ENCODE results near the gene CELSR1.
A peak's percentile ranks its signal among the peaks of the same experiment; 100 is the strongest.

Gene CELSR1

DNA sequence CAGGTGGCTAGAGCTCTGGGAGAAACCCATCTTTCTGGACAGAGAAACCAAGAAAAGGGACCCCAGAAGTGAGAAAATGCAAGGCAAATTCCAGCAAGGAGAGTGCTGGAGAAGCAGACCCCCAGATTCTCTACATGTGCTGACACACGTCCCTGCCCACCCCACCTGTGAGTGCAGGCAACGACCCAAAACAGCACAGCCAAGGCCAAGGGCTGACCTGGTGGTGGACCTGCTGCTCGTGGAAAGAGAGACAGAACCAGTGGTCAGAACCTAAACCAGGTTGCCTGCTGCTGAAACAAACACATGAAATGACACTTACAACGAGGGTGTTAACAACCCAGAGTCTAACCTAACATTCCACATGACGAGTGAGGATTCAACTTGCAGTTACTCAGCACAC is 177.3 kb downstream of the CELSR1 start:
- DNase-seq: no peak

DNA sequence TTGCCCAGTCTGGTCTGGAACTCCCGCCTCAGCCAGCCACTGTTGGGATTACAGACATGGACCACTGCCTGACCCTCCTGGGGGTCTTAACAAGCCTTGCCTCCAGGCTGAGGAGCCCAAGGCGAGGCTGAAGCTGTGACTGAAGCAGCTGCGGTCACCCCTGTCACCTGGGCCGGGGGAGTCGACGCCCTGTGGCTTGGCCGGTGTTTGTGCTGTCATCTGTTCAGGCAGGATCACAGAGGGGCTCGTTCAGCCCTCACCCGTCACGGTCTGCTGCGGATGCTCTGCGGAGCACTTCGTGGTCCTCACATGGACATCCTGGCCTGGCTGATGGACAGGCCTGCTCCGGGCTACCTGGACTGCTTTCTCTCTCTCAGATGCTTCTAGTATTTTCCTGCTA is 178.1 kb downstream of the CELSR1 start:
- no peak for DNase-seq

DNA sequence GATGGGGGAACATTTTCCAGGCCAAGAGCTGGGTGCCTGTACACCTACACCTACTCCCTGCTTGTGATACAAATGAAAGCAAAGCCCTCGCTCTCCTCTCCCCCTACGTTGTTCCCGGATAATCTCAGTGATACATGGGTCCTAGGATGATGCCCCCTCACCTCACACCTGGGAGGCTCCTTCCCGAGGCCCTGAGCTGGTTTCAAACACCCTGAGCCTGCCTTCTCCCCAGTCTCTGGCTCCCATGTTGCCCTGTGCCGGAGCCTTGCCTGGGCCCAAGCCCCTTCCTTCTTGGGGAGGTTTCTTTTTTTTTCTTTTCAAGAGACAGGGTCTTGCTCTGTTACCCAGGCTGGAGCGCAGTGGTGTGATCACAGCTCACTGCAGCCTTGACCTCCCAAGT is 178.7 kb downstream of the CELSR1 start:
- no peak for DNase-seq

DNA sequence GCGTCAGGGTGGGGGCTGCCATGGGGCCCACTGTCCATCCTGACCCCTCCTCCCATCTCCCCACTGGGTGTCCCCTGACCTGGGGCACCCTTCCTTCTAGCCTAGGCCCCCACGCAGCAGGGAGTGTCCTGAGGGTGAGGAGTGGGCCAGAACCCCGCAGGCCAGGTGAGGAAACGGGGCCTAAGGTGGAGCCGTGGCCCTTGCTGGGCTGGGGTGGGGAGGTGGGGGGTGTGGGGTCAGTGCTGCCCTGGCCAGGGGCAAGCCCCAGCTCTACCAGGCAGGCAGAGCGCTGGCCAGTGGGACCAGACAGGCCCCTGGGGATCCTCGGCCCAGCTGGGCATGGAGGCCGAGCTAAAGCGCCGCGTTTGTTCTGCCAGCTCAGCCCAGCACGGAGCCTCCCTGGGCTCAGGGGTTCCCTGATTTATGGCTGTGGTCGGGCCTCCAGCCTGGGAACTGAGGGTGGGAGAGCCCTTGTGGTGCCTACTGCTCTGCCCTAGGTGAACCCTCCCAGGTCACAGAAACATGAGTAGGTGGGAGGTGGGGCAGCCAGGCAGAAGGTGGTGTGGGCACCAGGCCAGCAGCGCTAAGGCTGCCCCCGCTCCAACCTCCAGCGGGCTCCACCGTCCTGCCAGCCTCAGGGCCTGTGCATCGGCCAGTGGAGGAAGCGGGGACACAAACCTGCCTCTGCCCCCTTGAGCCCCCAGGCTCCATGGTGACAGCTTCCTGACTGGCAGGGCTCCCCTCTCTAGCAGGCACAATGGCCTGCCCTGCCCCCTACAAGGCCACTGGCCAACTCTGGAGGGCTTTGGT is 179.5 kb downstream of the CELSR1 start:
- DNase-seq: no peak

DNA sequence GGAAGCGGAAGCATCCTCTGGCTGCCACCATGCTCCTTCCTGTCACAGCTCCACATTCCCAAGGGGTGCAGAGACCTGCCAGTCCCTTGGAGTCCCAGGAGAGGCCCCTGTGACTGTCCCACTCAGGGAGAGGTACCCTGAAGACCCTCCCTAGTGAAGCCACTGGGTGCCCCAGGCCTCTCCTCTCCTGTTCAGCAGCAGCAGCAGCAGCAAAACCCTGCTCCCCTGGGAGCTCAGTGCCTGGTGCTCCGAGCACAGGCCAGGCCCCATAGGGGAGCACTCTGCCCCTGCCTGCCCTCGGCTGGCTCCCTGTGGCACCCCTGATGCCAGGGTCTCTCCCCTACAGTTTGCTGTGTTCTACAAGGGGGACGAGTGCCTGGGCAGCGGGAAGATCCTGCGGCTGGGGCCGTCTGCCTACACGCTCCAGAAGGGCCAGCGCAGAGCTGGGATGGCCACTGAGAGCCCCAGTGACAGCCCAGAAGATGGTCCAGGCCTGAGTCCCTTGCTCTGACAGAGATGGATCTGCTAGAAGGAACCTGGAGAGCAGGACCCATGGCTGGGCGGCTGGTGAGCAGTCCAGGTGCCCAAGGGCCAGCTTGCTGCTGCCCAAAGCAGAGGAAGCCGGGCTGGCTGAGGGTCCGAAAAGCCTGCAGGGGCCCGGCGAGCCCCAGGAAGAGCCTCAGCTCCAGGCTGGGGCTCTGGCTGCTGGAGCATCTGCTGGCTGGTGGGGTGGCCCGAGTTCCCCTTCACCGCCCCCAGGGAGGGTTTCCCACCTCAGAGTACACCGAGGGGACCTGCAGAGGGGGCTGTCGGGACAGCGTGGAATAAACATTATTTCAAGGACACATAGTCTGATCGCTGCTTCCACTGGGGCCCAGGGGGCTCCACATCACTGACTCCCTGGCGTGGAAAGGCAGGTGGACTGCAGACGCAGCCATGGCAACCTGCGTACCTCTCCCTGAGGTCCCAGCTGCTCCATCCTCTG is 180.6 kb downstream of the CELSR1 start:
- no peak for DNase-seq

DNA sequence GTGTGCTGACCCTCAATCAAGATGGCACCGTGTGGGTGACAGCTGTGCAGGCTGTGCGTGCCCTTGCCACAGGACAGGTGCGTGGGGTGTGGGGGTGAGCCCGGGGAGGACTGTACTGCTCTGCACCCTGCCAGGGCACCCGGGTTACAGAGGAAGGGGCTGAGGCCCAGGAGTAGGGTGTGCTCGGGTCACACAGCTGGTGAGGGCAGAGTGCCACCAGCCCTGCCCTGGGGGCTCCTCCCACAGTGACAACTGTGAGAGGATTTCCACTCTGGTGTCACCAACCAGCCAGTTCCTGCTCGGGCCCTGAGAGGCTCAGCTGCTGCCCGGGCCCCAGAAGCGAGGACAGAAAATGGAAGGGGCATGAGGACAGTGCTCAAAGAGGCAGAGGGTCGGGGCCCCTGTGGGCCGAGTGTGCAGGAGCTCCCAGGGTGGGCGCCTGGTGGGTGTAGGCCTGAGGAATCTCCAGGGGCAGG is 181.4 kb downstream of the CELSR1 start:
- DNase-seq: no peak

DNA sequence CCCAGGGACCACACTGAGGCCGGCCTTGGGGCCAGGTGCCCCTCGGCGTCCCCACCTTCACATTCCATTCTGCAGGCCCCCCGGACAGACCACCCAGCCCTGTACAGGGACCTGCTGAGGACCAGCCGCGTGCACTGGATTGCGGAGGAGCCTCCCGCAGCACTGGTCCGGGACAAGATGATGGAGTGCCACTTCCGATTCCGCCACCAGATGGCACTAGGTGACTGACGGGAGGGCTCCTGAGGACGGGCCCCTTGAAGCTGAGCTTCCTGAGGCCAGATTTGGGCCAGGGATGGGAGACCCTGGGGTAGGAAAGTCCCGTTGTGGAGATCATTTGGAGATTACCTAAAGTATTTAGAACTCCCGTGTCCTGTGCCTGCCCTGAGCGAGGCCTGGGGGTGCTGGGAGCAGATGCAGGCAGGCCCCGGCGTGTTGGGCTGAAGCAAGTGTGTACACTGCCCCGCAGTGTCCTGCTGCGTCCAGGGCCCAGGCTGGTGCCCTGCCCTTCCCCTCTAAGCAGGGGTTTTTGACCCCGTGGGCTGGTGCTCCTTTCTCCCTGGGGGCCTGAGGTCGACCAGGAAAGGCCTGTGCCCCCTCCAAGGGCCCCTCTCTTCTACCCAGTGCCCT is 181.9 kb downstream of the CELSR1 start:
- DNase-seq: peak; percentile 60

DNA sequence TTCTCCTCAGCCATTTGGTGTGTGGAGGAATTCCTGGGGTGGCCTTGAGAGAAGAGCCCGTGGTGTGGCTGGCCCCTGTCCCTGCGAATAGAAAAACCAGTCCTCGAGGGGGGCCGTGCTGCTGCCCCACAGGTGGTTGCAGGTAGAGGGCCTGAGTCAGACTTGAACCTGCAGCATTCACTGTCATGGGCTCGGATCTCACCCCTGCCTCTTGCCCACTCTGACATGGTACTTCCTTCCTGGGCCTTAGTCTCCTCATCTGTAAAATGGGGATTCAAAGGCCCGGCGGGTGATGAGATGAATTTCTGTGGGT is 182.5 kb downstream of the CELSR1 start:
- DNase-seq: no peak

DNA sequence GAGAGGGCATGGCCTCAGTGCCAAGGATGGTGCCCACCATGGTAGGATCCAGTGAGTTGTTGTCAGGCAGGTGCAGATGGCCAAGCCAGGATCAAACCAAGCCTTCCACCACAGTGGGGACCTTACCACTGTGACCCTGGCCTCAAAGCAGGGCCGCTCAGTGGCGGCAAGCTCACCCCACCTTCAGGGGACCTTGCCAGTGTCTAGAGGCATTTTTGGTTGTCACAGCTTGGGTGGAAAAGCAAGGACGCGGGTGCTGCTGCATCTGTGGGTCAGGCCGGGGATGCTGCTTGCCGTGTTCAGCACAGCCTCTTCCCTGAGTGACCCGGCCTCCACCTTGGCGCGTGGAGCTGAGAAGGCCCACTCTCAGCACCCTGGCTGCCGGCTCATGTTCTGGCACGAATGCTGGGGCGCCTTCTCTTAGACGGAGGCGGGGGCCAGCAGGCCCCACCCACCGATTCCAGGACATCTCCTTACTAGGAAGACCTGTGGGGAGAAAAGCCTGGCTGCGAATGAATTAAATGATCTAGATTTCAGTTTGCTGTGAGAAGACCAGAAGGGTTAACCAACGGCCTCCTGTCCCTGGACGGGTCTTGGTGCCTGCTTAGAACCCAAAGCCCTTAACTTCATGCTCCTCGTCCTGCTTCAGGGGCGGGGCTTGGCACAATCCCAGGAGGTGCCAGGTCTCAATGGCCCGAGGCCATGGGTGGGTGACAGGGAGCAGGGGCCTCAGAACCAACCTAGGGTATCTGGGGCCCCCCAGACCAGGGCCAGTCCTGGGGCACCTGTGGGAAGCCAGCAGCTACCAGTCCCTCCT is 183.0 kb downstream of the CELSR1 start:
- no peak for DNase-seq

DNA sequence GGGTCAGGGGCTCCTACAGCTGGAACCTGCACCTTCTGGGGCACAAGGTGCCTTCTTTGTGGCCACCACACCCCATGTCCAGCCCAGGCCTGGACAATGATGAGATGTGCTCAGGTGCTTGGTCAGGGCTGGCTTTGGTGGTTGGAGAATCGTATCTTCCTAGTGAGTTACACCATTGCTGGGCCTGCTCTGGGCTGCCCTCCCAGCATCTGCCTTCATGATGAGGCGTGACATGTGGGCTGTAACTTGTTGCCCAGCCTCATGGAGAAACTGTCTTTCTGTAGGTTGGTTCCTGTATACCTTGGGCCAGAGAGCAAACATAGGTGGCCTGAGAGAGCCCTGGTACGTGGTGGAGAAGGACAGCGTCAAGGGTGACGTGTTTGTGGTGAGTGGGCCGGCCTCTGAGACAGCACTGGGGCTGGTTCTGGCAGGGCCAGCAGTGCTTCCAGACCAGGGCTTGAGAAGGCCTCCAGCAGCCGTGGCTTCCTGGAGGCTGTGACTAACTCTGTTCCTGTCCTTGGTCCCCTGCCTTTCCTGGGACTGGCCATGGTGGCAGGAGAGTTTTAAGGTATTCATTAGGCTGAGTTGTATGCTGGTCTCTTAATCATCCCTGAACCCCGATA is 183.8 kb downstream of the CELSR1 start:
- no peak for DNase-seq

DNA sequence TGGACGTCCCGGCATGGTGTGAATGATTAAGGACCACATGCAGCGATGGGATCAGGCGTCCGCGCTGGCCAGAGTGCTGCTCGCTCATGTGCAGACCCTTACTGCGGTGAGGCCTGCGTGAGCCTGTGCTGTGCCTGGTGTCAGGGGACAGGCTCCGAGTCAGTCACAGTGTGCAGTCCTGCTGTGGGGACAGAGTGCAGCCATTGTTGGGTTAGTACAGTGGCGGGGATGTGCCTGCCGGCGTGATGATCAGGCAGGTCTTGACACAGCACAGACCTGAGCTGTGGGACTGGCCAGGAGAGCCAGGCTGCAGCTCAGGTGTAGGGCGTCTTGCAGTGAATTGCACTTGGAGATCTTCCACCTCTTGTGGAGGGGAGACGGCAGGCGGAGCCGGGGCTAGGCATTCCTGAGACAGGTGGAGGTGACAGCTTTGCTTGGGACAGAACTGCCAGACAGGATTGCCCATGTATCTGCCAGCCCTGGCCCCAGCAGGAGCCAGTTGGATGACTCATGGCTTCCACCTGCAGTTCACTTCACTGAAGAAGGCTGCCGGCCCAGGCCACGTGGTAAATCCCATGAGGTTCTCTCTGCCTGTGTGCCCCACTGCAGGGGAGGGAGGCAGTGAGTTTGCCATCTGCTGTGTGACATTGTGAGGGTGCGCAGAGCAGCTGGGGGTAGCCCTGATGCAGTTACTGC is 184.6 kb downstream of the CELSR1 start:
- no peak for DNase-seq

DNA sequence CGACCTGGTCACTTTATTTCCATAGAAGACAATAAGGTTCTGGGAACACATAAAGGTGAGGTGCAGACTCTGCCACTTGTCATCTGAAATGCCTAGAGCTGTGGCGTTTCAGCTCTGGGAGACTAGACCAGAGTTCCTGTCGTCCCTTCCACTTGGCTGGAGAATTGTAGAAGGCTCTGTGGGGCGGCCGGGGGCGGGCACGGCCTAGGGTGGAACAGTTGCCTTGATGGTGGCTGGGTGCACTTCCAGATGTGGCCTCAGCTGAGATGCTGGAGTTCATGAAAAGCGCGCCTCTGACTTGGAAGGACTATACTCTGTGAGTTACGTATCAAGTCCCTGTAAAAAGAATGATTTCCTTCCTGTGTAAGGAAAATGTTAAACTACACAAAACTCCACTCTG is 185.1 kb downstream of the CELSR1 start:
- DNase-seq: no peak

DNA sequence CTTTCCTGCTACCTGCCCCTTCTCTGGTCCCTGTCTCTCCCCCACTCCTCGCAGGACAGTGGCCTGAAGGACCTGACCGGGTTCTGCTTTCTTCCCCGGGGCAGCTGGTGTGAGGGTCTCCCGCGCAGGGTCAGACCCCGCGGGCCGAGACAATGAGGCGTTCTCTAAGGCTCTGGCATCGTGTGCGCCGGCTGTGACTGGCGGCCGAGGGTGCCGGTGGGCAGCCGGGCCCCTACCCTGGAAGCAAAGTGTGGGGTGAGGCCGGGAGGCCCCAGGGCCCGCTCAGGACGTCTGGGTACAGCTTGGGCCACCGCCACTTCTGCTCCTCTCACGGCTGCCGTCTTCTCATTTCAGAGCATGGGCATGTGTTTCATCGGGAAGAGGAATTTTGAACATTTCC is 185.7 kb downstream of the CELSR1 start:
- no peak for DNase-seq

DNA sequence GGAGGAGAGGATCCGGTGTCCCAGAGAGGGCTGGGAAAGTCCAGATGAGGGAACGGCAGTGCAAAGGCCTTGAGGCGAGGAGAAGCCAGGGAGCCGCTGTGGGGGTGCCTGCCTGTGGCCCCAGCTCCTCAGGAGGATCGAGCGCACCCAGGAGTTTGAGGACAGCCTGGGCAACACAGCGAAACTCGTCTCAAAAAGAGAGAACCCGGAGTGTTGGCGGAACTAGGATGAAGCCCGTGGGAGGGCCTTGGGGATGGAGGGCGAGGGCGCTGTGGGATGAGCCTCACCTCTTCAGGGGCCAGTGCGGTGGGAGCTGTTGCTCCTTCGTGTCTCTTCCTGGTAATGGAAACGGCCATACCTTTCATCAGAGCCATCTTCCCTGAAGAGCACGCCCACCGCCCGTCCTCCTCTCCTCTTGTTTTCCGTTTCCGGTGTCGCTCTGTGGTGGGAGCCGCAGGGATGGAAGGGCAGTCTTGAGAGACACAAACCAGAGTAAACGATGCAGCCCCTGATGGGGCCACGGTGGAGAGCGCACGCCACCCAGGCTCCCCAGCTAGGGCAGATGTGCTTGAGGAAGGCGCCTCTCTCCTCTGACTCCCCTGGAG is 186.2 kb downstream of the CELSR1 start:
- DNase-seq: no peak

DNA sequence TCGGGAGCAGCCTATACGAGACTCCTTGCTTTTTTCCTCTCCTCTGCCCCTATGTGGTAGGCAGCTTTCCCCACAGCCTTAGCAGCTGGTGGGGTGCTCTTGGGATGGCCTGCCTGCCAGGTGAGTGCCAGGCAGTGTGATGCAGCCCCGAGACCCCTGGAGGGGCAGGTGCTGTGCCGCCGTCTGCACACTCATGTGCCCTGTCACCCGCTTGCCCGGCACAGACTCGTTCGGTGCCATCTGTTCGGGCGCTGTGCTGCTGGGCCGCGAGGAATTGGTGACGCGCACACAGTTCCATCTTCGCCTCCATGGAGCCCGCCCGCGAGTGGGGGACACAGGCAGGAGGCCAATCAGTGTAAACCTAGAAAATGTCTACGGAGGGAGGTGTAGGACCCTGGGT is 186.8 kb downstream of the CELSR1 start:
- DNase-seq: no peak

DNA sequence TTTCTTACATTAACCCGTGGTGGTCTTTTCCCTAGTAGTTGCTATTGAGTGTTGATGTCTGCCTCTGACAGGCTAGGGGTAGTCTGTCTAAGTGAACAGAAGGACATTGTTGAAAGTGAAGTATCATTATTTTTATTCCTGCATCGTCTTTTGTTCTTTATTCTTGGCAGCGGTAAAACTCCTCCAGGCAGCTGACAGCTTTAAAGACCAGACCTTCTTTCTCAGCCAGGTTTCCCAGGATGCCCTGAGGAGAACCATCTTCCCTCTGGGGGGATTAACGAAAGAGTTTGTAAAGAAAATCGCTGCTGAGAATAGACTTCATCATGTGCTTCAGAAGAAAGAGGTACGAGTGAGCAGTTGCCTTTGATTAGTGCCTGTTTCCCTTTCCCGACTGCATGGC is 187.3 kb downstream of the CELSR1 start:
- DNase-seq: no peak

DNA sequence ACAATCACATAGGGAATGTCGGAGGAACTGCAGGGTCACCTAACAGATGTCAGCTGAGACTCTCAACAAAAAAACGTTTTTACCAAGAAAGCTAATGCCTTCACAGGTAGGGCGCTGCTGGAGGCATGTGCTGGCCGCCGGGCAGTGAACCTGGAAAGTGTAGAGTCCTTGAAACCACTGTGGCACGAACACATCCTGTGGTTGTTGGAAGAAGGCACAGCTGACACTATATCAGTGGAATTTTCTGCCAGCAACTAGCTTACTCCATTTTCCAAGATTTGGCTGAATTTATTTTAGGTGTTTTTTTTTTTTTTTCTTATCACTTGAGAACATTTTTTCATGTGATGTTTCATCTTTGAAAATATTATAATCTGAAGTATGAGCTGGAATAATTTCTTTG is 187.7 kb downstream of the CELSR1 start:
- no peak for DNase-seq

DNA sequence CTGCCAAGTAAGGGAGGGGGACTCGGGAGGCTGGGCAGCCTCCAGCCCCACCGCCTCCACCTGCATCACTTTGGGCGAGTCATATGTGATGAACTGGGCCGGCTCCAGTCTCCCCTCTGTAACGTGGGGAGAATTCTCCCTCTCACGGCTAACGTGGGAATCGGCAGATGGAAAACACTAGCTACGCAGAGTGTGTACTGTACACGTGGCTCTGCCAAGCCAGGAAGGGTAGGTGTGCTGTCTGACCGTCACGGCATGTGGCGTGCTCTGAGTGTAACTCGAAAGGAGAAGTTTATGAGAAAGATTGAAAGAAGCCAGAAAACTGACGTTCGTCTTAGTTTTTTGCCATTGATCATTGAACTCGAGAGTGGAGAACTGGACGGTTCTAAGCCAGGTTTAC is 188.2 kb downstream of the CELSR1 start:
- DNase-seq: no peak

DNA sequence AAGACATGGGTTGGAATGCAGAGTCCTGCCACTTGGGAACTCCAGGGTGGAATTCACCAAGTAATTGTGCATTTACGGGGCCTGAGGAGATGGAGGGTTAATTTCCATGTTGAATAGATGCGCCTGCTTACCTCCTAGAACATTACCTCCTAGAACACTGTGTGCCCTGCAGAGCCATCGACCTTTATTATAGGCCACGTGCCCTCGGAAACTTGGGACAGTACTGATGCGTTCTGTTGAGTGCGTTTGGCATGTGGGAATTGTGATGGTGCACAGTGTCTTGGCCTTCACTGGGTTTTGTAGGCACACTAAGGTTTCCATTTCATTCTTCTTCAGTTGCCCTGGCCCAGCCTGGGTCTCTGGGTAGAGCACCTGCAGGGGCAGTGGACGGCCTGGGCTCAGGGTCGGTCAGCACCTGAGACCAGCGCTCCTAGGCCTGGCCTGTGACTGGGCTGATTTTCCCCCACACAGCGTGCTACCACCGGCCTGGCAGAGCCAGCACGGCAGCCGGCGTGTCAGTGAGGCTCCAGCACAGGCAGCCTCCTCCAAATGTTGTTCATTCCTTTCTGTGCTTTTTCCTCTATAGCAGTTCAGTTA is 189.2 kb downstream of the CELSR1 start:
- DNase-seq: no peak

DNA sequence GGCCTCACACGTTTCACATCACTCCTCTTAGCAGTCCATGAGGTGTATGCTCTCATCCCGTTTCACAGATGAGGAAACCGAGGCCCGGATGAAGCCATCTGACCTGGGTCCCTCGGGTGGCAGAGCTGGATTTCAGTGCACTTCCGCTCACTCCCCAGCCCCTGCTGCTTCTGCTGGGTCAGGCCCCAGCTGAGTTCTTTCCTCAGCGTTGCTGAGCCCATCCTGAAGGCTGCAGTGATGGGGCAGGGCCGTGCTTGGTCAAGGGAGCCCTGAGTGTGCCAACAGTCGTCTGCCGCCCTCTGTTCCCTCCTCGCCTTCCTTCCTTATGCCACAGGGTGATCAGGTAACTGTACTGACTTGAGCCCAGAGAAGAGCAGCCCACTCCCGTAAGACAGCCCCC is 189.8 kb downstream of the CELSR1 start:
- DNase-seq: no peak

All from activated naive CD4-positive, alpha-beta T cell treated with anti-CD3 and anti-CD28 coated beads, Interleukin-2, amount 50 U/mL, for 16 hours (primary cell).